OCI-LY7 (cell line): Measurements from ENCODE around the gene NOL7. TPM values are rescaled to one million over a fixed set of nuclear protein-coding genes. Genes with fewer than 3 reads are reported as not detected.

Experiments used
- BruUV-seq: library from RNA; stranded (reverse); fragments of 400-500 nt; replicated peaks from 2 replicates; lab custom pipeline; 2021; lab: Mats Ljungman, UMichigan
- CTCF ChIA-PET: fragments of 300-600 bp; sonication (Branson Sonifier 250); formaldehyde crosslinking; loops from one replicate; lab custom pipeline; 2022; ENCODE audit warnings: antibody characterized with exemption; ENCODE audit not compliant: unreplicated experiment; lab: Charles Lee
- POLR2A ChIA-PET: fragments of 300-600 bp; sonication (Branson Sonifier 250); formaldehyde crosslinking; loops from one replicate; lab custom pipeline; 2022; ENCODE audit warnings: antibody characterized with exemption; lab: Charles Lee
- DNase-seq: peaks from one replicate; pipeline ENCODE4 v3.0.0-alpha.2; 2015; ENCODE audit warnings: low spot score
- H2AFZ ChIP-seq: fragments of 200-600 bp; sonication (generic), shearing (Covaris generic); 2 replicates; pipeline ENCODE4 v1.6.1; 2014; ENCODE audit warnings: mild to moderate bottlenecking, antibody characterized with exemption, low read length, moderate library complexity
- H3K27ac ChIP-seq: fragments of 200-600 bp; sonication (generic); 2 replicates; pipeline ENCODE4 v1.5.1; 2014; ENCODE audit warnings: mixed run types, low read depth, mild to moderate bottlenecking, moderate library complexity, low read length, inconsistent platforms; ENCODE audit not compliant: poor library complexity, severe bottlenecking
- H3K36me3 ChIP-seq: fragments of 200-600 bp; sonication (generic); 2 replicates; pipeline ENCODE4 v1.6.1; 2014; ENCODE audit warnings: mild to moderate bottlenecking, antibody characterized with exemption, low read length, moderate library complexity, mixed read lengths; ENCODE audit not compliant: insufficient read depth
- H3K4me1 ChIP-seq: fragments of 200-600 bp; sonication (generic); 2 replicates; pipeline ENCODE4 v1.5.1; 2014; ENCODE audit warnings: mild to moderate bottlenecking, low read length; ENCODE audit not compliant: insufficient read depth, poor library complexity, severe bottlenecking
- H3K4me2 ChIP-seq: fragments of 200-600 bp; sonication (generic); 2 replicates; pipeline ENCODE4 v1.6.1; 2014; ENCODE audit warnings: mild to moderate bottlenecking, low read length
- H3K4me3 ChIP-seq: fragments of 200-600 bp; sonication (generic); 2 replicates; pipeline ENCODE4 v1.5.1; 2014; ENCODE audit warnings: mild to moderate bottlenecking, low read depth, low read length; ENCODE audit not compliant: poor library complexity, severe bottlenecking
- H3K79me2 ChIP-seq: fragments of 200-600 bp; sonication (generic); 2 replicates; pipeline ENCODE4 v1.6.1; 2016; ENCODE audit warnings: low read depth, mild to moderate bottlenecking, low read length, moderate library complexity, mixed read lengths; ENCODE audit not compliant: insufficient read depth
- H3K9me2 ChIP-seq: fragments of 200-600 bp; sonication (generic); 2 replicates; pipeline ENCODE4 v1.6.1; 2016; ENCODE audit warnings: mild to moderate bottlenecking, low read length, mixed read lengths; ENCODE audit not compliant: insufficient read depth
- H3K9me3 ChIP-seq: fragments of 200-600 bp; sonication (generic); 2 replicates; pipeline ENCODE4 v1.6.1; 2014; ENCODE audit warnings: mild to moderate bottlenecking, mixed run types, low read length, mixed read lengths
- H4K20me1 ChIP-seq: fragments of 200-600 bp; sonication (generic); 2 replicates; pipeline ENCODE4 v1.6.1; 2014; ENCODE audit warnings: mild to moderate bottlenecking, antibody characterized with exemption, low read length, moderate library complexity, mixed read lengths; ENCODE audit not compliant: insufficient read depth
- CTCF ChIP-seq: fragments of 200-600 bp; sonication (generic); conservative IDR thresholded peaks from 2 replicates; pipeline ENCODE4 v1.5.1; 2014; ENCODE audit warnings: mild to moderate bottlenecking, antibody characterized with exemption, low read length, moderate library complexity, mixed read lengths
- EZH2phosphoT487 ChIP-seq: fragments of 200-600 bp; sonication (generic); IDR thresholded peaks from 2 replicates; pipeline ENCODE4 v1.6.1; 2018; ENCODE audit warnings: low read depth, borderline replicate concordance, mild to moderate bottlenecking, mixed run types, antibody characterized with exemption, low read length, moderate library complexity, mixed read lengths
- intact Hi-C: fragments of 100-400 bp; cut with micrococcal nuclease; formaldehyde crosslinking; loops from one replicate; pipeline ENCODE4 v1.10.0; 2022; ENCODE audit not compliant: unreplicated experiment
- total RNA-seq, 2 experiments: library from RNA; depleted of rRNA in 1 of 2; stranded (reverse); fragments of >200 nt in 1 of 2; shearing (Covaris generic) in 1 of 2; gene quantifications; 2 replicates each; pipeline ENCODE4 v1.2.3, GENCODE V29; 2014 to 2022

Gene NOL7
- total RNA-seq, 2 experiments from 2014 or later: 67.5 to 103 TPM

- no peak for DNase-seq
- POLR2A ChIA-PET: interaction anchor here (1.3 kb wide), 1 partner anchor 11 kb away, joined by 3 read pairs; no protein-coding TSS in a partner anchor
- Histone ChIP-seq H3K27ac (no peak overlapping the region), H3K36me3 (peaks cover 10% of the 10 kb centered on the region), H3K9me2 (no peaks in the 10 kb centered on the region), H3K4me3 (no peak overlapping the region), H2AFZ (no peak overlapping the region), H3K4me2 (no peak overlapping the region), H4K20me1 (no peaks in the 10 kb centered on the region), H3K79me2 (peaks cover 98% of the 10 kb centered on the region), H3K4me1 (peaks cover 15% of the 10 kb centered on the region), H3K9me3 (peaks cover 5% of the 10 kb centered on the region; the same call in 1 of the 2 replicates)
- BruUV-seq: no TSS peak
- intact Hi-C loops: no loop called here
- no peak for TF ChIP-seq EZH2phosphoT487
- no peak for TF ChIP-seq CTCF
- CTCF ChIA-PET: no interaction called here
Observed at GRCh38 chr6:13667655-13668054, 52.5 kb downstream of the NOL7 start.

GRCh38 chr6:13668291-13668928, 53.3 kb downstream of the NOL7 start:
- H3K27ac ChIP-seq: no peak overlapping the region
- BruUV-seq: no TSS peak
- peak; percentile 7 for DNase-seq
- H3K4me1 ChIP-seq: peaks cover 7% of the 10 kb centered on the region
- no peaks in the 10 kb centered on the region for H4K20me1 ChIP-seq
- no peaks in the 10 kb centered on the region for H3K9me2 ChIP-seq
- no peak overlapping the region for H3K4me3 ChIP-seq
- peaks cover 98% of the 10 kb centered on the region for H3K79me2 ChIP-seq
- H3K36me3 ChIP-seq: peaks cover 10% of the 10 kb centered on the region
- H3K4me2 ChIP-seq: no peak overlapping the region
- POLR2A ChIA-PET: interaction anchor here (0.6 to 0.7 kb wide), 2 partner anchors 16 to 65 kb away, joined by 3 to 4 read pairs; no protein-coding TSS in a partner anchor
- CTCF ChIA-PET: no interaction called here
- no peak overlapping the region for H2AFZ ChIP-seq
- H3K9me3 ChIP-seq: peaks cover 5% of the 10 kb centered on the region; the same call in 1 of the 2 replicates
- intact Hi-C loops: no loop called here
- TF ChIP-seq EZH2phosphoT487 (no peak), CTCF (no peak)

- no peak overlapping the region for H3K4me2 ChIP-seq
- BruUV-seq: no TSS peak
- ChIA-PET CTCF (no interaction called here), POLR2A (interaction anchor here (0.7 to 1.7 kb wide), 4 partner anchors 14 to 220 kb away, joined by 3 to 7 read pairs (median 4); no protein-coding TSS in a partner anchor)
- DNase-seq: no peak
- no peak overlapping the region for H2AFZ ChIP-seq
- H3K9me2 ChIP-seq: no peaks in the 10 kb centered on the region
- H3K79me2 ChIP-seq: peaks cover 97% of the 10 kb centered on the region
- H4K20me1 ChIP-seq: no peaks in the 10 kb centered on the region
- peaks cover 11% of the 10 kb centered on the region for H3K36me3 ChIP-seq
- peaks cover 6% of the 10 kb centered on the region for H3K4me1 ChIP-seq
- no peak for TF ChIP-seq EZH2phosphoT487
- no peak for TF ChIP-seq CTCF
- peaks cover 5% of the 10 kb centered on the region; the same call in 1 of the 2 replicates for H3K9me3 ChIP-seq
- no peak overlapping the region for H3K4me3 ChIP-seq
- no peak overlapping the region for H3K27ac ChIP-seq
- intact Hi-C loops: no loop called here
Observed at GRCh38 chr6:13669476-13669875, 54.3 kb downstream of the NOL7 start.
